ENCODE results near the gene HELLS.
"Not testable (repeated sequence)": the region's sequence is repeated elsewhere in the genome, so short reads cannot be mapped to it uniquely, and the experiment has no call there.

The HELLS gene

DNA sequence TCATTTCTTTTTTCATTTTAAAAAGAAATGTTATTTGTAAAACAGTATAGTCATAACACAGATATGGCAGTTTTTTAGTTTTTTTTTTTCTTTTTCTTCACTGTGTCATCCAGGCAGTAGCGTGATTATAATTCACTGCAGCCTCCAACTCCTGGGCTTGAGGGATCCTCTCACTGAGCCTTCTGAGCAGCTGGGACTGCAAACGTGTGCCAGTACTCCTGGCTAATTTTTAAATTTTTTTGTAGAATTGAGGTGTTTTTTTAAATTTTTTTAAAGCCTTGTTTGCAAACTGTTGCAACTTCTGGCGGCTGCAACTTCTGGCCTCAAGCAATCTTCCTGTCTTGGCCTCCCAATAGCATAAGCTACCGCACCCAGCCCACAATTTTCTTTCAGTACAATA is 63.0 kb downstream of the HELLS start:
- no peak for DNase-seq (ENCODE audit: low read depth)

DNA sequence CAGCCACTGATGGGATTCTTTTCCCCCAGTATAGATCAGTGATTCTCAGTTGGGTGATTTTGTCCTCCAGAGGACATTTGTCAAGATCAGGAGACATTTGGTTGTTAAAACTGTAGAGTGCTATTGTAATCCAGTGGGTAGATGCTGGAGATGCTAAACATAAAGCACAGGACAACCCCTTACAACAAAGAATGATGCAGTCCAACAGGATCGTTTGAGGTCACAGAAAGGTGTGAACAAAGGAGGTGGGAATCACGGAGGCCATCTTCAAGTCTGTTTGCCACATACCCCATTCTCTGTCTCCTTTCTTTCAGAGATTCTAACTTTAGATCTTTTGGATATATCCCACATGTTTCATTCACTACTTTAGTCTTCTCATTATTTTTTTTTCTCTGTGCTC is 69.0 kb downstream of the HELLS start:
- no peak for DNase-seq (ENCODE audit: low read depth)

DNA sequence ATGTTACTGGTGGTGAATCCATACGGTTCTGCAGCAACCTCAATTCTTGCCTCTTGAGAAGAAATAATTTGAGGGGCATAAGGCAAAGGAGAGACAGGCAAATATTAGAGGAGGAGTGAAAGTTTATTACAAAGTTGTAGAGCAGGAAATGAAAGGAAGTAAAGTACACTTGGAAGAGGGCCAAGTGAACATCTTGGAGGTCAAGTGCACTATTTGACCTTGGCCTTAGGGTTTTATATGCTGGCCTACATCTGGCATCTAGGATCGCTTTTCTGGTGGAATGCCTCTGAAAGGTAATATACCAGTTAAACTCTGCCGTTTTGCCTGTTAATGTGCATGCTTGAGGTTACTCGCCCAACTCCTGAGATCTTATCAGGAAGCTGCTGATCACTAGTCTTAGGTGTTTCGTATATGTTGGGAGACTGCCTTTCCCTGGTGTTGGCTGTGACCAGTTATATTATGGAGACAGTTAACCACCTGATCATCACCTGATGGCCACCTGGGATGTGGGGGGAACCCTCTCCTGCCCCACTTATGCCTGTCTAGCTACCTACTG is 71.9 kb downstream of the HELLS start:
- DNase-seq (ENCODE audit: low read depth) = no peak

DNA sequence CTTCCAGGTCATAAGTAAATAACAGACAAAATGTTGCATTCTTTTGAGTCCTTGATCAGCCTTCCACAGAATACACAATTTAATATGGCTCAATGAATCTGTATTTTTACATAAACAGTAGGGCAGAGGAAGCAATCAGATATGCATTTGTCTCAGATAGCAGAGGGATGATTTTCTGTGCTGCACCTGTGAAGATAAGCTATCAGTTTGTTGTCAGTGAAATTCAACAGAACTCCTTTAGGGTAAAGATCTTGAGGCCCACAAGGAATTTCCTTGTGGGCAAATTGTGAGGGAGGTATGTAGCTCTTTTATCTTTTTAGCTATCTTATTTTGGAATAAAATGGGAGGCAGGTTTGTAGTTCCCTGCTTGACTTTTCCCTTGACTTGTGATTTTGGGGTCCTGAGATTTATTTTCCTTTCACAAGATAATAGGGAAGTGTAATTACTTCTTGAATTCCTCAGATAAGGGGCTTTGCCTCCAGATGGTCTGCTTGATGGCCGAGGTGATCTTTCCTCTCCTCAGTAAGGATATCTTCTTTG is 77.1 kb downstream of the HELLS start:
- no peak for DNase-seq (ENCODE audit: low read depth)

DNA sequence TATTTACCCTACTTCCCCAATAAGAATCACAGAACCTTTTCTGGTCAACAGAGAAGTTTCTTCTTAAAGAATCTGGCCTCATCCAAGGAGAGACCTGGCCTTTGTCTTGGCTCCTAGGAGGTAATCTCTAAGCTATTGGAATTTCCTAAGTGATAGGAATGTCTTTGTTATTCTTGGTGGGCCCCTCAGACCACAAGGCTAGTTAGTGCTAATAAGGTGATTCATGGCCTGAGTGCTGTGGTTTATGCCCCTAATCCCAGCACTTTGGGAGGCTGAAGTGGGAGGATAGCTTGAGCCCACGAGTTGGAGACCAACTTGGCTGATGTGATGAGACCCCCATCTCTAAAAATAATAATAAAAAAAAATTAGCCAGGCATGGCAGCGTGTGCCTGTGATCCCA is 78.0 kb downstream of the HELLS start:
- DNase-seq (ENCODE audit: low read depth) = no peak

DNA sequence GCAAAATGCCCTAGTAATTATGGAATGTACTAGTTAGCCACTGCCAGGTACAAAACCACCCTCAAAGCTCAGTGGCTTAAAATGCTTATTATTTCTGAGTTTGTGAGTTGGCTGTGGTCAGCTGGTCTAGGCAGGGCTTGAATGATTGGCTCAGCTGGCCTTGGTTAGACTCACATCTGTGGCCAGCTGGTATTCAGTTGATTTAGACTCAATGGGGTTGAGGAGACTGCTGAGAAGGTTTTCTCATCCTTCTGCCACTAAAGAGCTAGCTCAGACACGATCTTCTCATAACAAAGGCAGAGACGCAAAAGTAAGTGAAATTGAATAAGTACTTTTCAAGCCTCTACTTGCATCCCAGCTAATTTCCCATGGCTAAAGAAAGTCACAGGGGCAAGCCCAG is 80.9 kb downstream of the HELLS start:
- no peak for DNase-seq (ENCODE audit: low read depth)

DNA sequence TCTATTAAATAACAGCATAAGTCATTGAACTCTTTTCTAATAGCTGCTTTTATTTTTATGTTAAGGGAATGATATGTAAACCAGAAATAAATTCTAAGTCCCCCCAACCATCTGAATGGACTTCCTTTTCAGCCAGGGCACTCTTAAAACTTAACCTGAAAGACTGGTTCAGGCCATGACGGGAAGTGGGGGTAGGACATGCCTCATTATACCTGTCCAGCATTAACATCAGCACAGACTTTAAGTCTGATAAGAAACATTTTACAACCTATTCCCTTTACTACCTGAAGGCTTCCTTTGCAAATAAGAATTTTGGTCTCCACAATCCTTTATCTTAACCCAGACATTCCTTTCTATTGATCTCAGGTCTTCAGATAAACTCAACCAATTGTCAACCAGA is 81.9 kb downstream of the HELLS start:
- no peak for DNase-seq (ENCODE audit: low read depth)

DNA sequence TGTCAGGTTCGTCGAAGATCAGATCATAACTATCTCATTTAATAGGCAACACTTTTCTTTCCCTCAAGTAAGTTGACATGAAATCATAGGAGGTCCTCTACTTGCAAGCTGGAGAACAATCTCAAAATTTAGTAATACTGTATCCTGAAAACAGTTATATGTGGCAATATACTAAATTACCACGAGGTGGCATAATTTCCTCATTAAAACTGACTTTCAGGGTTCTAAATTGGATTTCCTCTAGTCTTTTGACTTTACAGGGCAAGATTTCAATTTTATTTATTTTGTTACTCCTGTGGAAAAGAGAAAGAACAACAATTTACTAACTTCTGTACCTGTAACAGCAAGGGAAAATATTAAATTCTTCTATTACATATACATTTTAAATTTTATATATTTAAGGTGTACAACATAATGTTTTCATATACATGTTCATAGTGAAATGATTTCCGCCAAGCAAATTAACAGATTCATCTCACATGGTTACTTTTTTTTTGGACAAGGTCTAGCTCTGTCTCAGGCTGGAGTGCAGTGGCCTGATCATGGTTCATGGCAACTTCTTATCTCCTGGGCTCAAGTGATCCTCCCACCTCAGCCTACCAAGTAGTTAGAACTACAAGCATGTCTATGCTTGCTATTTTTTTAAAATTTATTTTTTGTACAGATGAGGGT is 84.6 kb downstream of the HELLS start:
- DNase-seq (ENCODE audit: low read depth) = no peak

DNA sequence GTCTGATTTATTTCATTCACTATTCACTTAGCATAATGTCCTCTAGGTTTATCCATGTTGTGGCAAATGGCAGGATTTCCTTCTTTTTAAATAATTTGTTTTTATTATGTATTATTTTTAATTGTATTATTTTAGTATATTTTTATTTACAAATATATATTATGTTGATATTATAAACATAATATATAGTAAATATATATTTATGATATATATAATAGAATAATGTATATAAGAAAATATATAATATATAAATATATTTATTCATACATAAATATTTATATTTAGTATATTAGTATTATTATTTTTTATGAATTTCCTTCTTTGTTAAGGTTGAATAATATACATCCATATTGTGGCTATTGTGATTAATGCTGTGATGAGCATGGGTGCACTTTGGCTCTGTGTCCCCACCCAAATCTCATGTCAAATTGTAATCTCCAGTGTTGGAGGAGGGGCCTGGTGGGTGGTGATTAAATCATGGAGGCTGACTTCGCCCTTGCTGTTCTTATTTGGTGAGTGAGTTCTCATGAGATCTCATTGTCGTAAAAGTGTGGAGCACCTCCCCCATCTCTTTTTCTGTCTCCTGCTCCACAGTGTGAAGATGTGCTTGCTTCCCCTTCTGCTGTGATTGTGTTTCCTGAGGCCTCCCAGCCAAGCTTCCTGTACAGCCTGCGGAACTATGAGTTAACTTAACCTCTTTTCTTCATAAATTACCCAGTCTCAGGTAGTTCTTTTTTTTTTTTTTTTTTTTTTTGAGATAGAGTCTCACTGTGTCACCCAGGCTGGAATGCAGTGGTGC is 85.7 kb downstream of the HELLS start:
- DNase-seq (ENCODE audit: low read depth) = no peak

DNA sequence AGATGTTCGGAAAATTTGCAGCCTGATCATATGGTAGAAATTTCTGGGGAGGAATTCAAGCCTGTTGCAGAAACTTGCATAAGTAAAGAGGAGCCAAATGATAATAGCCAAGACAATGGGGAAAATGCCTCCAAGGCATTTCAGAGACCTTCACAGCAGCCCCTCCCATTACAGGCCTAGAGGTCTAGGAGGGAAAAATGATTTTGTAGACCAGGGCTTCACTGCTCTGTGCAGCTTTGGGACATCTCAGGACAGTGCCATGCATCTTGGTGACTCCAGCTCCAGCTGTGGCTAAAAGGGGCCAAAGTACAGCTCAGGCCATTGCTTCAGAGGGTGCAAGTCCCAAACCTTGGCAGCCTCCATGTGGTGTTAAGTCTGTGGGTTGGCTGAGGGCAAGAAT is 87.4 kb downstream of the HELLS start:
- no peak for DNase-seq (ENCODE audit: low read depth)

DNA sequence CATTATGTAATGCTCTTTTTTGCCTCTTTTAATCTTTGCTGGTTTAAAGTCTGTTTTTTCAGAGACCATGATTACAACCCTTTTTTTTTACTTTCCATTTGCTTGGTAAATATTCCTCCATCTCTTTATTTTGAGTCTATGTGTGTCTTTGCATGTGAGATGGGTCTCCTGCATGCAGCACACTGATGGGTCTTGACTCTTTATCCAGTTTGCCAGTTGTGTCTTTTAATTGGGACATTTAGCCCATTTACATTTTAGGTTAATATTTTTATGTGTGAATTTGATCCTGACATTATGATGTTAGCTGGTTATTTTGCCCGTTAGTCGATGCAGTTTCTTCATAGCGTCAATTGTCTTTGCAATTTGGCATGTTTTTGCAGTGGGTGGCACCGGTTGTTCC is 92.5 kb downstream of the HELLS start:
- not testable (repeated sequence) for DNase-seq (ENCODE audit: low read depth)

DNA sequence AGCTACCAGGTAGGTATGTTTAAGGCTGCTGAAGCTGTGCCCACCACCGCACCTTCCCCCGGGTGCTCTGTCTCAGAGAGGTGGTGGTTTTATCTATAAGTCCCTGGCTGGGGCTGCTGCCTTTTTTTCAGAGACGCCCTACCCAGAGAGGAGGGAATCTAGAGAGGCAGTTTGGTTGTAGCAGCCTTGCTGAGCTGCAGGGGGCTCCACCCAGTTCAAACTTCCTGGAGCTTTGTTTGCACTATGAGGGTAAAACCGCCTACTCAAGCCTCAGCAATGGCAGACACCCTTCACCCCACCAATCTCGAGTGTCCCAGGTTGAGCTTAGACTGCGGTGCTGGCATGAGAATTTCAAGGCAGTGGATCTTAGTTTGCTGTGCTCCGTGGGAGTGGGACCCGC is 94.3 kb downstream of the HELLS start:
- DNase-seq (ENCODE audit: low read depth) = no peak

DNA sequence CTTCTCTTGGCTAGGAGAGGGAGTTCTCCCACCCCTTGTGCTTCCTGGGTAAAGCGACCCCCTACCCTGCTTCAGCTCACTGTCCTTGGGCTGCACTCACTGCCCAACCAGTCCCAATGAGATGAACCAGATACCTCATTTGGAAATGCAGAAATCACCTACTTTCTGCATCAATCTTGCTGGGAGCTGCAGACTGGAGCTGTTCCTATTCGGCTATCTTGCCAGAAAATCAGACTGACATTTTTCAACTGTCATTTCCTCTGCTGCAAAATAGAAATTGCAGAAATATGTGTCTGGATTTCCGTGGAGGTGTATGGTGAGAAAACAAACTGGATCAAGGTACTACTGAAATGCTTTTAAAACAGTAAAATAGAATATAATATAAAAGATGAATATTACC is 95.0 kb downstream of the HELLS start:
- DNase-seq (ENCODE audit: low read depth) = no peak

DNA sequence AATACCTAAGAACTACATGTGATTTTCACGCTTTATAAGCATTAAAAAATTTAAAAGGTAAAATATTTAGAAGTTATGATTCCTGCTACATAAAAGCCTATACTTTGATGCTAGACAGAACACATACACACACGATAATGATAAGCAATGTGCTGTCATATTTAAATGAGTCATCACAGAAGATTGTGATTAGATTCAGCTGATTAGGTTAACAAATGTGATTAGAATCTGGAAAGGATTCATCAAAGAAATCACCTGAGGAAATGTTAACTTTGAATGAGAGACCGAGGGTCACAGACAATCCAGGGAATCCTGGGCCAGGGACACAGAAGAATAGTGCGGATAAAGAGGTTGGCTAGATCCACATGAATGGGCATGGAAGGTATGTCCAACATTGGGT is 95.9 kb downstream of the HELLS start:
- DNase-seq (ENCODE audit: low read depth) = no peak

DNA sequence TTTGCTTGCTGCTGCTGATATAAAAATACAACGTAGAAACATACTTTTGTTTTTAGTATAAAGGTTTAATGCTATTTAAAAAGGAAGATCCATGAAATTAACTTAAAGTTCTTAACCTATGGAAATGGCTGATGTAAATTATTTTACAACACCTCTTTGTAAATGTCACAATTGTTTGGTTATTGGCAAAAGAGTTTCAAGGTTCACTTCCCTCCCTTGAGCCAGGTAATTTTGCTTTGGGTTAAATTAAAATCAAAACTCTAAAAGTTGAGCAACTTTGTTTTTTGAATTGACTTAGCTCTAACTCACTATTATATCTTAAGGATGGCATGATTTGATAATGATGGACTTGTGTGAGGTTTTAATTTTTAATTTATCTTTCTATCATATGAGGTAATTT is 98.8 kb downstream of the HELLS start:
- DNase-seq (ENCODE audit: low read depth) = no peak

DNA sequence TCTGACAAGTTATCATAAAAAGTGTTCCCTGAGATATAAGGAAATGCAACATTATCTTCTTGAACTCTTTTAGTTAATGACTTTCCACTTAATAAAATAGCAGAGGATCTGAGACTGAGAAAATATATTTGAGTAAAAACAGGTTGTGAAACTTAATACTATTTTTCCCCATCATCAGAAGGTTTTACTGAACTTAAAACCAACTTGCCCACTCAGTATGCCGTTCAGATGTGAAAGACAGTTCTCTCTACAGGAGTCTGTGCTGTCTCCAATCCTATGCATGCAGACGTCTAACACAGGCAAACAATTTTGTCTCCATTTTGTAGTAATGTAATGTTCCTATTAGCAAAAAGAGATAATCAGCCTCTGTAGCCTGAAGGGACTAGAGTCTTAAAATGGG is 99.7 kb downstream of the HELLS start:
- DNase-seq (ENCODE audit: low read depth) = no peak

Measured in activated T-cell treated with anti-CD3 and anti-CD28 coated beads for 24 hours (primary cell).